ENCODE data around the gene CHI3L2.
"Not testable (repeated sequence)": the region's sequence is repeated elsewhere in the genome, so short reads cannot be mapped to it uniquely, and the experiment has no call there.

CHI3L2 gene

DNA sequence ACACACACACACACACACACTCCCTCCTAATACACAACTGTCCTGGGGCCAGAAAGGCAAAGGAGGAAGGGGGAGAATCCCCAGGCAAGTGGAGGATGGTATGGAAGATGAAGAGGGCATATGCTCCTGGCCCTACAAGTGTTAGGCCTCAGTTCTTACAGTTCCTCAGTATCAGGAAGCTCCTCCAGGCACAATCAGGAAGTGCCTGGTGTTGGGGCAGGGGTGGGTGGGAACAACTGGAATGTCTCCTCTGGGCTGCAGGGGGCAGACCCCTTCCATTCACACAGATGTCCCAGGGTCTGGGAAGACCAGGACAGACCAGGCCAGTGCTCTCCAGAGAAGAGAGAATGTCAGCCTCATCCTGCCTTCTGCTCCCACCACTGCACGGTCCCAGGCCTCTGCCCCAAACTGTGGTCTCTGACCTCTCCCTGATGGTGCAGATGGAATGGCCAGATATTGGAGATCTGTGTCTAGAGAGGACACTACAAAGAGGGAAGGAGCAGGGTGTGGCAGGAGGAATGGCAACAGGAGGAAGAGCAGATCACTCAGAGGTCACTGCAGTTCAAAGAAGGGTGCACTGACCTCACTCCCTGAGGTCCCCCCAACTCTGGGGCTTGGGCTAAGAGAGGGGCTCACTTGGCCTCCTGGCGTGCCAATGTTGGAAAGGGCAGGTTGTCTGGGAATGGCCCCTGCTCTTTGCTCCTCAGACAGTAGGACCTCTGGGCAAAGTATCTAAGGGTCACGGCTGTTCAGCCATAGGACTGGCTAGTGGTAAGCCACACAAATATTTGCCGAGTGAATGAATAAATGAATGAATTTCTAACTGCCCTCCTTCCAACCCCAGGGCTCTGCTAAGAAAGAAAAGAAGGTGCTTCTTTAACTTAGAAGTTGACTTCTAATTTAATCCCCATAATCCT lies 24.5 kb upstream of the CHI3L2 start:
- FAIRE-seq, result no peak

DNA sequence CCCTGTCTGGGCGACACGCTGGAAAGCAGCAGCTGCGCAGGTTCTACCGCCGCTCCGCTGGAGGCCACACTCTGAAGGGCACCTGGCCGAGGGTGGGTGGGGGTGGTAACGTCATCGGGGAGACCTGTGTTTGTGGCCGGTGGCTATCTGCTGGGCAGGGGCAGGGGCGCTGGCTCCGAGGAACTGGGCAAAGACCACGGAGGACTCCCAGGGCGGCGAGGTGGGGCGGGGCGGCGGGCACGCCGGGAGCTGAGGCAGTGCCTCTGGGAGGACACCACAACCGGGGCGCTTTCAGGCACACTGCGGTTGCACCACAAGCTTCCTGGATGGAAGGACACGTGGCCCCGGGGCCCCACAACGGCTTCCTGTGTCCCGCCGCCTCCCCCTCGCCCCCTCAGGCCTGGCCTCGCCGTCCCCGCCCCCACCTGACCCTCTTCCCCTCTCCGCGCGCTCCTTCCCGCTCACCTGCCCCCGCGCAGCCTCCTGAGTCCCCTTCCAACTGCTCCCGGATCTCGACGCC lies 23.8 kb upstream of the CHI3L2 start:
- FAIRE-seq, result no peak

DNA sequence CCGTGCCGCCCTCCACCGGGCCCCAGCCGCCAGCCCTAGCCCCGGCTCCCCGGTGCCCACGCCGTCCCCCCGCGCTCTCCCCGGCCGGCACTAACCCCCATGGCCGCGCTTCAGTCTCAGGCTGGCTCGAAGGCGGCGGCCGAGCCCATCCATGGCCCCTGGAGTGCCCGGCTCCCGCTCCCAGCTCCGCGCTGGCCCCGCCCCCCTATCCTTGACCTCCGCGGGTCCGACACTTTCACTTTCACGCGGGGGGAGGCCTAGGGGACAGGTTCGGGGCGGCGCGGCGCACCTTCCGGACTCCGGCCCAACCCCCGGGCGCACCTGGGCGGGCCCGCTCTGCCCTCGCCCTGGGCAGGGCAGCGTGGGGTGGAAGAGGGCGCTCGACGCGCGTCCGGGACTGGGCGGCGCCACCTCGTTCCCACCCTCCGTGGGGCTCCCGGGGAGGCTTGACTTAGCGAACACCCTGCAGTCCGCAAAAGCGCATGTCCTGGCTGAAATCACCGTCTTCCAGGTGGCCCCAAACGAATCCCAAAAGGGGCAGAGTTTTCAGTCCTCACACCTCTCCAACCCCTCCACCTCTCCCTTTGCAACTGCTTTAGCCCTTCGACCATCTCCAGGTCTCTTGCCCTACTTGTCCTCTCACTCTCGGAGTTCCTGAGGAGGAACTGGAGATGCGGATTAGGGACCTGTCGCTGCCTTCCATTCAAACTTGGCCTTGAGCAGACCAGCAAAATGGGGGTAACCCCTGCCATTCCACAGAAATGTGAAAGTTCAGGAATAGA lies 23.1 kb upstream of the CHI3L2 start:
- no peak for FAIRE-seq

DNA sequence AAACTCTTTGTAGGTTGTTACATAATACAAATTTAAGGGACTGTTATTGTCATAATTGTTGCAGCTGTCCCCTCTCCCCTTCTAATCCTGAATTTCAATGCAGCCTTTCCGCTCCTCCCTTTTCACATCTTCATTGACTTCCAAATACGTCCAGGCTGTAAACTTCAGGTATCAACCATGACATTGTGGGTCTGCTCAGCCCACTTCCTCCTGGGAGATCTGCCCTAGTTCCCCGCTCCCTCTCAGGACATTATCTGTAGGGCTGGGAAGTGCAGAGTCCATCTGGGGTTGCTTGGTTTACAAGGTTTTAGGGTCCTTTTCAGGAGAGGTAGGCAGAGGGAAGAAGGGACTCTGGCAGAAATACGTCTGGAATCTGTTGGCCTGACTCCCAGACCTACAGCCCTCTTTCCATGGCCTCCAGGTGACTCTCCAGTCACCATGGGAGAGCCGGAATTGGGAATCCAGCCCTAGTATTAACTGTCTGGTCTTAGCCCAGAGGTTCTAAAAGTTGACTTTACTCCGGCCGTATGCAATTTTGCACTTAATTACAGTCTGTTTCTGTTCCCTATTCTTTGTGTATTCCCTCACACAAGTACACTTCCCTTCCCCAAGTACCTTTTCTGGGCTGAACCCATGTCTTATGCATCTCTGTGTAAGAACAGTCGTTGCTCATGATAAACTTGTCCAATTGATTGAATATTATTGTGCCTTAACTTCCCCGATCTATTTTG lies 22.4 kb upstream of the CHI3L2 start:
- FAIRE-seq, result no peak

DNA sequence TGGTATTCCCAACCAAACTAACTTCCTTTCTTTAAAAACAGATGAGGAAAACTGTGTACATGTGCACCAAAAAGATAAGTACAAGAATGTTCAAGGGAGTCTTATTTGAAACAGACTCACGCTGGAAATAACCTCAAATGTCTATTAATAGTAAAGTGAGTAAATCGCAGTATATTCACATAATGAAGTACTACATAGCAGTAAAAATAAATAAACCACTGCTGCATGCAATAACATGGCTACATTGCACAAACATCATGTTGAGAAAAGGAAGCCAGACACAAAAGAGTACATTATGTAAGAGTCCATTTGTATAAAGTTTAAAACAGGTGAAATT lies 21.8 kb upstream of the CHI3L2 start:
- no peak for FAIRE-seq

DNA sequence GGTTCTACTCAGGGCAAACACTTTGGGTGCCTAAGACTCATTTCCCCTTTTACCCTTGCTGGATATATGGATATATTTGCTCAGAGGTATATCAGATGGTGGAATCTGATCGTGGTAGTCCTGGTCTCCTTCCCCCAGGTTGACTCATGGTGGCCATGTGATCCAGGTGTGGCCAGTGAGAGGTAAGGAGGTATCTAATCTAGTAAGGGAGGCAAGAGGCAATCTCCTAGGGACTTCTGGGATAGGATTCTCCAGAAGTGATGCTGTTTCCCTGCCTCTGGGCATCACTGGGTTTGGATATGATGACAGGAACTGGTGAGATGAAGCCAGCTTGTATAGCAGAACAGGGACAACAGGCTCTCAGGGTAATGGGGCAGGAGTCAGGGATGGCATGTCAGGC lies 18.6 kb upstream of the CHI3L2 start:
- FAIRE-seq, result no peak

DNA sequence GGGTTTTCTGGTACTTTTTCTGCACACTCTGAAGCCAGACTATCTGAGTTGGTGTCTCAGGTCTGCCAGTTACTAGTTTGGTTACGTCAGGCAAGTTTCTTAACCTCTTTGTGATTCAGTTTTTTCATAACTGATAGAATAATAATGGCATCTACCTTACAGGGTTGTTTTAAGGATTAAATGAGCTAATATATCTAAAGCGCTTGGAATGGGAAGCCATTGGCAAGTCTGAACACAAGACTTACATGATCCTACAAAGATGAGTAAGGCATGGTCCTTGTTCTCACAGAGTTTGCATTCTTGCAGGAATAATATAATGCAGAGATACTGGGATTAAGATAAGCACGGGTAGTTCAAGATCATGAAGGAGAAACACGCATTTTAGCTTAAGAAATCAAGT lies 17.9 kb upstream of the CHI3L2 start:
- FAIRE-seq, result no peak

DNA sequence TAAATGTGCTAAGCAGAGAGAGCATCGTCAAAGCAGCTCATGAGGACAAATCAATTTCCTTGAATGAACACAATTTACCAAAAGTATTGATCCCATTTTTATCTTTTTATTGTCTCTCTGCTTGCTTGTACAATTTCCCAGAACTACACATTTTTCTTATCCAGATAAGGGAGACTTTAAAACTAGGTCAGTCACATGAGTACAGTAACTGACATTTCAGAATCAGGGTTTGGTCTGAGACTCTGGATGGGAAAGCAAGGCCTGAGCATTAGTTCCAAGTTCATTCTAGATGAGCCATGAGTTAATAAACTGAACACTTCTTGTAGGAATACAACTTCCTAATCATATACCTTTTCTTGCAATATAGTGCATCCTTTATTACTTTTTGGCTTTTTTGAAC lies 15.6 kb upstream of the CHI3L2 start:
- FAIRE-seq, result no peak

DNA sequence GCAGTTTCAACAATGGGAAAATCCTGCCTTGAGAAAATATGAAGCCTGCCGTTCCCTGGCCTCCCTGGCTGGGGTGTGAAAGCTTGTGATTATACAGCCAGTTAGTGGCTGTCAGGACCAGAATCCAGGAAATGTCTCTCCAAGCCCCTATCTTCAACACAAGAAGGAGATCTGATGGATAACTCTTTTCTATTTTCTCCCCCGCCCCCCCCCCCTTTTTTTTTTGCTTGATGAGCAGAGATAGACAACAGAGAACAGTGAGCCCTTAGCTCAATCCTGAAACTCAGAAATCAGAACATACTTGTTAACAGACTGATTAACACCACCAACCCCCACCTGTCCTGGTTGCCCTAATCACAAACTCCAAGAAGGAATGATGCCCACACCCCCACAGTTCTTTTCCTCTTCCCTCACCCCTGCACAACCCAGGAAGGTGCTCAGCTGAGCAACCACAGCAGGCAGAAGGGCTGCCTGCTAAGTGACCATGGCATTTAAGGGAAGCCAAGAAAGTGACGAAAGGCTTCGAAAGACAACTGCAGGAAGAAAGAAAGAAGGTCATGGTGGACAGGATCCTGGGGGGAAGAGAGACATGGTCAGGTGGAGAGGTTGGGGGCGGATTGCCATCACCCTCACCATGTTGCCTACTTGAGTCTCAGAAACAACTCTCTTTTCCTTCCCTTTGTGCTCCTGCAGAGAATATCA lies 14.7 kb upstream of the CHI3L2 start:
- no peak for FAIRE-seq

DNA sequence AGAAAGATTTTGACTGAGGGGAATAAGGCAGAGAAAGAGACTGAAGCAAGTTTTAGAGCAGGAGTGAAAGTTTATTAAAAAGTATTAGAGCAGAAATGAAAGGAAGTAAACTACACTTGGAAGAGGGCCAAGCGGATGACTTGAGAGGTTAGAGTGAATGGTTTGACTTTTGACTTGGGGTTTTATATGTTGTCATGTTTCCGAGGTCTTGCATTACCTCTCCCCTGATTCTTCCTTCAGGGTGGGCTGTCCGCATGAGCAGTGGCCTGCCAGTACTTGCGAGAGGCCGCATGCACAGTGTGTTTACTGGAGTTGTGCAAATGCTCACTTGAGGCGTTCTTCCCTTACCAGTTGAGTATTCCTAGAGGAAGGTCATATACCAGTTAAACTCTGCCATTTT lies 14.1 kb upstream of the CHI3L2 start:
- FAIRE-seq, result no peak

DNA sequence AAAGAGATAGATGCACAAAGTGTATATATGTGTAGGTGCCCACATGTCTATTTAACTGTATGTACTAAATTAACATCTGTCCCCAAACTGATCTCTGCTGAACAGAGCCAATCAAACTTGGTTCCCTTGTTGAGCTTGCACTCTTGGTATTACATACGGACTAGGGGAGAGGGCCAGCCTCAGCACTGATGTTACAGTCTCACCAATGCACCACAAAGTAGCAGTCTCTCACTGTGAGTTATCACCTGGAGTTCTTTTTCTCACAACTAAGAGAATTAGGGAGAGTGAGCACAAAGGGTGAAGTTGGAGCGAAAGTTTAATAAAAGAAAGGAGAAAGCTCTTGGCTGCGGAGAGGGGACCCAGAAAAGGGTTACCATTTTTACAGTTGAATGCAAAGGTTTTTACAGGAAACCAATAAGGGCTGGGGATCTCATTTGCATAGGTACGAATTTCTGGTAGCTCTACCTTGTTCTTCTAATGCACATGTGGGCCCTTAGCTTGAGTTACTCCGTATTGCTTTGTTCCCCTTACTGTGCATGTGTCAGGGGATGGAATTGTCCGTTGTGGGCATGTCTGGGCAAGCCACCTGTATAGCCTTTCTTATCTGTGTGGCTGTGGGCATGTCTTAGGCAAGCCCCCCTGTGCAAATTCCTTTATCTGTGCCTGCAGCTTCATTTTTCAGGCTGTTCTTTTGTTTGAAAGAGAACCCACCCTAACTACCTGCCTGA lies 13.3 kb upstream of the CHI3L2 start:
- FAIRE-seq, result no peak

DNA sequence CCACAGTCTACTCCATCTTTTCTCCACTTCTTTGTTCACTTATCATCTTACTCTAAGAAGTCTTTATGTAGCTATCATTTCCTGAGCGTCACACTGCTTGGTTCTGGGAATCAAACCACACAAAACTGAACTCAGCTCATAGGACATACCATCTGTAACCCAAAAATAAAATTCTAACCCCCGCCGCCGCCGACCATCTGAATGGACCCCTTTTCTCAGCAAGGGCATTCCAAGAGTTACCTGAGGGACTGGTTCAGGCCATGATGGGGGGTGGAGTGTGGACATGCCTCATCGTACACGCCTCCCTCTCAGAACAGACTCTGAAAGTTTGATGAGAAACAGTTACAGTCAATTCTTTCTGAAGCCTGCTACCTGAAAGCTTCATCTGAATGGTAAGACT lies 12.6 kb upstream of the CHI3L2 start:
- no peak for FAIRE-seq

DNA sequence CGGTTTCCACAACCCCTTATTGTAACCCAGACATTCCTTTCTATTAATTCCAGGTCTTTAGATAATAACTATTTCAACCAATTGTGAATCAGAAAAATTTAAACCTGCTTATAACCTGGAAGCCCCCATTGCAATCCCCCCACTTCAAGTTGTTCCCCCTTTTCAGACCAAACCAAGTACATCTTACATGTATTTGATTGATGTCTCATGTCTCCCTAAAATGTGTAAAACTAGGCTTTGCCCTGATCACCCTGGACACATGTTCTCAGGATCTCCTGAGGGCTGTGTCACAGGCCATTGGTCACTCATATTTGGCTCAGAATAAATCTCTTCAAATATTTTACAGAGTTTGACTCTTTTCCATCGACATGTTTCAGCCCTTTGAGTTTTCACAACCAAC lies 12.2 kb upstream of the CHI3L2 start:
- FAIRE-seq, result not testable (repeated sequence)

DNA sequence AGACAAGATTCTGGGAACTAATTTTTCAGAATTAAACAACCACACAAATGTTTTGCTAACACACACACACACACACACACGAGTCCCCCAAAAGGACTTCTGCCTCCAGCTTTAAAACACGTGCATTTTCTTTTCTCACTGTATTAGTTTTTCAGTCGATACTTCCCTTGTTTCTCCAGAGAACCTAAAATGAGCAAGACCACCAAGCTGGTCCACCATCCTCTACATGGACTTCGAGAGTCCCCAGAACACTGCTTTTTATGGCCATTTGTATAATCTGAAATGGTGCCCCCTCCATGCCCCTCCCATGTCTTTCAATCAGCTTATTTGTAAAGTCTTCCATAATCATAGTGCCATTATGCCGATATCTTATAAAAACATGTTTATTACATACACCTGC lies 10.8 kb upstream of the CHI3L2 start:
- no peak for FAIRE-seq

DNA sequence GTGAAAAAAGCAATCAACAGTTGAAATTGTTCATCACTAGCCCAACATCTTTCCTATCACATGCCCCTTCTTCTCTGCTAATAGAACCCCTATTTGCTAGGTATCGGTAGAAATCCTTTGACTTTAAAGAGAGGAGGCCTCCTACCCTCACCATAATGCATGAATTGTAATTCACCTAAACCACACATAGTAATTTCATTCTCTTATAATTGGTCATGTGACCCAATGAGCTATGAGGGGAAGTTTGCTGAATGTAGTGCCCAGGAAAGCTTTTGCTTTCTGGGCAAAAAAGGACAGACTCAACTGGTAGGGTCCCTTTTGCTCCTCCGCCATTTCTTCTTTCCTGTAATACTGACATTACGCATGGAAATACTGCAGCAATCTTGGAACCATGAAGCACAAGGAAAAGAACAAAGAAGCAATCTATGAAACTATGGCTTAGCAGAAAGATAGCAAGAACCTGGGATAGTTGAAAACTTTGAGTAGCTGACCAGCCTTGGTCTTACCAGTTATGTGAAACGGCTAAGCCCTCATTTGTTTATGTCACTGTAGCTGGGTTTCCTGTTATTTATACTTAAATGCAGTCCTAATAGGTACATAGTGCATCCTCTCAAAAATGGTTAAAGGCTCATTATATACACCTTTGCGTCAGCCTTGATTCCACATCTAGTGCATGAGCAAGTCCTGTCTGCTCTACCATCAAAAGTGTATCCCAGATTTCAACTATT lies 10.2 kb upstream of the CHI3L2 start:
- no peak for FAIRE-seq

DNA sequence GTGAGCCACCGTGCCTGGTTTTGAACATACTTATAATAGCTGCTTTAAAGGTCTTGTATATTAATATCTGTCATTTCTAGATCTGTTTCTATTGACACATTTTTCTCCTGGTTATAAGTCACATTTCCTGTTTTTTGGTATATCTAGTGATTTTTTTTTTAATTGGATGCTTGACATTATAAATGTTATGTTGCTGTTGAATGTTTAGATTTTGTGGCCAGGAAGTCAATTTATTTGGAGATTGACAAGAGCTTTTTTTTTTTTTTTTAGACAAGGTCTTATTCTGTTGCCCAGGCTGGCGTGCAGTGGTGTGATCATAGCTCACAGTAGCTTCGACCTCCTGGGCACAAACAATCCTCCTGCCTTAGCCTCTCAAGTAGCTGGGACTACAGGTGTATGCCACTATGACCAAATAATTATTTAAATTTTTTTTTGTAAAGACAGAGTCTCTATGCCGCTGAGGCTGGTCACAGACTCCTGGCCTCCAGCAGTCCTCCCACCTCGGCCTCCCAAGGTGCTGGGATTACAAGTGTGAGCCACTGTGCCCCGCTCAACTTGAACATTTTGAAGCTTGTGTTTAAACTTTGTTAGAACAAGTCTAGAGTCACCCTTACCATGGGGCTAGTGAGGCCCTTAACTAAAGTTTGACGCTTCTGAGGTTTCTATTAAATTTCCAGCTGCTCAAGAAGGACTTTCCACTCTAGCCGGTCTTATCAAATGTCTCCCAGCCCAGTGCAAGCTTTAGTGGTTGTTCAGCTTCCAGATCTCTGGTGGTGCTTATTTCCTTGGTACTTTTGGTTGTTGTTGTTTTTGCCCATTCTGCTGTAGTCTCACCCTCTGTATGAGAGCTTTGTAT lies 8.6 kb upstream of the CHI3L2 start:
- no peak for FAIRE-seq

DNA sequence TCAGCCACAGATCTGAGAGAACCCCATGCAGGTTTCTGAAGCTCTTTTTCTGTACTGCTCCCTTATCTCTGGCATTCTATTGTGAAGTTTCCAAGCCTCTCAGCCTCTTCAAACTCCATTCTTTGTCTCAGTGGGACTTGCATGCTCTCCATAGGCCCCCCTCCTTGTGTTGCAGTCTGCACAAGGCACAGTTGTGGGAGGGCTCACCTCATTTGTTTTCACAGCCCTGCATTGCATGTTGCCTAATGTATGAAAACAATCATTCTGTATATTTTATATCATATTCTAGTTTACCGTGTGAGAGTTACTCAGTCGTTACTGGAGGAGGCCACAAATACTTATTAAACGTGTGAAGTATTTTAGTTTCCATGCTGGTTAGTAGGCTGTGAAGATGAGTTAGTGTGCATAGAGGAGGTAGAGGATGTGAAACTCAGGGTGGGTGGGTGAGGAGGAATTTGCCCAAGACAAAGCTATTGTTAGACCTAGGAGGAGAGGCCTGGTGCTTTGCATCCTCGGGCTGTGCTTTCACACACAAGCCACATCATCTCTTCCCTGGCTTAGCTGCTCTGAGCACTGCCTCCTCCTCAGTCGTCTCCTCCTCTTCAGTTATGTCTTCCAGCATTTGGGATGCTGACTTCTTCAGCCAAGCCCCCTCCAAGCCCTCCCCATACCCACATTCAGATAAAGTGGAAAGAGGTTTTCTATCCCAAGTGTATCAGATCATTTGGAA lies 7.8 kb upstream of the CHI3L2 start:
- FAIRE-seq, result no peak

DNA sequence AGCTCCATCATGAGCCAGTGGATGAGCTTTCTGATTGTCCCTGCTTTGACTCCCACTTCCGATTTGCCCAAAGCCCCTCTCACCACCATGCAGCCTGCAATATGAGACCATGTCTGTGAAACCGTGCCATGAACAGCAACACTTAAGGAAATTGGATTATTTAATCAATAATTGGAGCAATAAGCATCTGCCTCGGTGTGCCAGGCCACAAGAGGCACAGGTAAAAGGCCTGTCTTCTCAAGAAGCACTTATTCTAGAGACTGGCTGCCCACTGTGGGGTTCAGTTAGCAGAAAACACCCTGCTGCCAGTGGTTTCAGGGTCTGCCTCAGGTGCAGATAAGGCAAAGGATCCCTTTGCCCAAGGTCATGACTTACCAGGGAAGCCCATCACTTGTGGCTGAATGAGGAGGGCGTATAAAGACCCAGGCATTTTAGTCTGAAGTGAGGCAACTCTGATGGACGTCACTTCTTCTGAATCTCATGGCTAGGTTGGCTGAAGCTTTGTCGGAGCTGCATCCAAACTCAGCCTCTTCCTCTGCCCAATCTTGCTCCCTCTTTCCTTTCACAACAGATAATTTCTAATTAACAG lies 7.1 kb upstream of the CHI3L2 start:
- no peak for FAIRE-seq

DNA sequence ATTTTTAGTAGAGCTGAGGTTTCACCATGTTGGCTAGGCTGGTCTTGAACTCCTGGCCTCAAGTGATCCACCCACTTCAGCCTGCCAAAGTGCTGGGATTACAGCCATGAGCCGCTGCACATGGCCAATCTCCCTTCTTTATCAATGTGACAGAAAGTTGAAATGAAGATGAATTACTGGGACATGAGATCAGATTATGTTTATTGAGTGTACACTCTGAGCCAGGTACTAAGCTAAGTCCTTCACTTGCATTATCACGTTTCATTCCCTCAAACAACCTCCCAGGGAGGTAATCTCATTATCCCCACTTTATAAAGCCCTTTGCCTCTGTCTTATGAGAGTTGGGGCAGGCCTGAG lies 6.3 kb upstream of the CHI3L2 start:
- FAIRE-seq, result no peak
